NCI-H1417 (cell line): ENCODE measurements around the gene AP4M1.
A peak's percentile ranks its signal among the peaks of the same experiment; 100 is the strongest.

ENCODE experiments used
- DNase-seq, 3 experiments: peaks; one replicate each; lab custom pipeline; 2025; lab: John Stamatoyannopoulos, UW

The AP4M1 gene

GRCh38 chr7:100107890-100108289 lies 6.4 kb downstream of the AP4M1 start:
- DNase-seq = no peak

- DNase-seq = no peak
Measured at GRCh38 chr7:100109521-100110163, 8.2 kb downstream of the AP4M1 start.

- no peak for DNase-seq
Measured at GRCh38 chr7:100111156-100111555, 9.7 kb downstream of the AP4M1 start.

- no peak for DNase-seq
Measured at GRCh38 chr7:100111914-100112313, 10.5 kb downstream of the AP4M1 start.

GRCh38 chr7:100115026-100115425 lies 13.6 kb downstream of the AP4M1 start:
- DNase-seq = no peak

- no peak for DNase-seq
Measured at GRCh38 chr7:100118388-100119071, 17.1 kb downstream of the AP4M1 start.

- DNase-seq = peak; percentile 95 to 98 (median 96)
Measured at GRCh38 chr7:100119072-100119969, 17.9 kb downstream of the AP4M1 start, which contains the start of the genes CNPY4 and TAF6. Gene CNPY4, plus strand, starts transcription at chr7:100119634. Its CDS starts 111 bp downstream, at chr7:100119745. Gene TAF6, minus strand, starts transcription at chr7:100119358. Its CDS starts 5,149 bp downstream, at chr7:100114209.

GRCh38 chr7:100119970-100120732 lies 18.7 kb downstream of the AP4M1 start:
- peak in 2 of 3 experiments; percentile 58 to 76 for DNase-seq

- no peak for DNase-seq
Measured at GRCh38 chr7:100120733-100121036, 19.2 kb downstream of the AP4M1 start.

GRCh38 chr7:100122067-100122466 lies 20.6 kb downstream of the AP4M1 start:
- DNase-seq = peak; percentile 78 to 96 (median 93)

GRCh38 chr7:100122568-100122967 lies 21.1 kb downstream of the AP4M1 start:
- no peak for DNase-seq

- DNase-seq = no peak
Measured at GRCh38 chr7:100124301-100125230, 23.1 kb downstream of the AP4M1 start.

- DNase-seq = no peak
Measured at GRCh38 chr7:100126239-100126930, 24.9 kb downstream of the AP4M1 start.

- peak; percentile 95 to 100 (median 98) for DNase-seq
Measured at GRCh38 chr7:100126931-100127865, 25.8 kb downstream of the AP4M1 start, which contains the start of gene MBLAC1. Gene MBLAC1, plus strand, starts transcription at chr7:100126967. Its CDS starts 429 bp downstream, at chr7:100127396.

GRCh38 chr7:100127866-100128636 lies 26.6 kb downstream of the AP4M1 start:
- peak in 2 of 3 experiments; percentile 42 to 56 for DNase-seq

- DNase-seq = no peak
Measured at GRCh38 chr7:100128637-100128963, 27.2 kb downstream of the AP4M1 start.

GRCh38 chr7:100130220-100130607 lies 28.8 kb downstream of the AP4M1 start:
- DNase-seq = peak in 2 of 3 experiments; percentile 45 to 82
